BLaER1 treated with 17β-estradiol and CSF1 and Interleukin-3, amounts not matched to agents 10 nM and 100 nM (cell line): ENCODE measurements around the gene SPTB.

Source experiments
- H3K27ac ChIP-seq, 11 experiments: shearing (Covaris generic); formaldehyde crosslinking; 2 replicates each; pipeline ENCODE4 v1.8.1; 2022
- H3K27me3 ChIP-seq, 11 experiments: shearing (Covaris generic); formaldehyde crosslinking; 2 replicates each; pipeline ENCODE4 v1.8.1; 2022
- H3K36me3 ChIP-seq, 11 experiments: shearing (Covaris generic); formaldehyde crosslinking; 2 replicates each; pipeline ENCODE4 v1.8.1; 2022
- H3K4me1 ChIP-seq, 10 experiments: shearing (Covaris generic); formaldehyde crosslinking; 2 replicates each; pipeline ENCODE4 v1.8.1; 2022
- H3K4me2 ChIP-seq, 11 experiments: shearing (Covaris generic); formaldehyde crosslinking; 2 replicates each; pipeline ENCODE4 v1.8.1; 2022
- H3K4me3 ChIP-seq, 10 experiments: shearing (Covaris generic); formaldehyde crosslinking; 2 replicates each; pipeline ENCODE4 v1.8.1; 2022
- H3K9ac ChIP-seq, 11 experiments: shearing (Covaris generic); formaldehyde crosslinking; 2 replicates each; pipeline ENCODE4 v1.8.1; 2022
- H3K9me3 ChIP-seq, 11 experiments: shearing (Covaris generic); formaldehyde crosslinking; replicated peaks in 1 of 11; 2 replicates each; pipeline ENCODE4 v1.8.1; 2022
- H4K20me1 ChIP-seq, 11 experiments: shearing (Covaris generic); formaldehyde crosslinking; 2 replicates each; pipeline ENCODE4 v1.8.1; 2022
- Cebpa-rat ChIP-seq, 11 experiments: shearing (Covaris generic); IDR thresholded peaks; 2 replicates each; pipeline ENCODE4 v1.8.1; 2022

The SPTB gene

DNA sequence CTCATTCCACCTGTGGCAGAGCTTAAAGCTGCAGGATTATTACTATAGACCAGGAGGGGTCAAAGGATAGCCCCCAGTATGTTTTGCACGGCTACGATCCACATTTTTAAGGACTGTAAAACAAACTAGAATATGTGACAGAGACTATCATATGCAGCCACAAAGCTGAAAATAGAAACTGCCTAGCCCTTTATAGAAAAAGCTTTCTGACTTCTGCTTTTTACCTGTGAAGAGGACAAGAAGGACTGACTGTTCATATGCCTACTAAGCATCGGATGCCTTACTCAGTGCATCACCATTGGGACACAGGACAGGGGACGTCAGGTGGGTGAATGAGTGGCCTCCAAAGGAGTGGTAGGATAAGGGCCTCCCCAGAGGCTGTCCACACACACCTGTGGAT is 29.8 kb downstream of the SPTB start:
- H3K36me3 ChIP-seq = no peaks in the 10 kb centered on the region
- no peaks in the 10 kb centered on the region for H3K9me3 ChIP-seq
- no peak overlapping the region for H3K27ac ChIP-seq
- H3K4me1 ChIP-seq = peaks cover 0 to 5% (median 4%) of the 10 kb centered on the region in 10 experiments; a peak in 11 of 20 replicates
- no peak overlapping the region for H3K4me2 ChIP-seq
- no peak for TF ChIP-seq Cebpa-rat (IDR thresholded peaks at IDR 0.05)
- H4K20me1 ChIP-seq = no peaks in the 10 kb centered on the region
- H3K27me3 ChIP-seq = no peaks in the 10 kb centered on the region
- no peak overlapping the region for H3K4me3 ChIP-seq
- H3K9ac ChIP-seq = no peak overlapping the region

DNA sequence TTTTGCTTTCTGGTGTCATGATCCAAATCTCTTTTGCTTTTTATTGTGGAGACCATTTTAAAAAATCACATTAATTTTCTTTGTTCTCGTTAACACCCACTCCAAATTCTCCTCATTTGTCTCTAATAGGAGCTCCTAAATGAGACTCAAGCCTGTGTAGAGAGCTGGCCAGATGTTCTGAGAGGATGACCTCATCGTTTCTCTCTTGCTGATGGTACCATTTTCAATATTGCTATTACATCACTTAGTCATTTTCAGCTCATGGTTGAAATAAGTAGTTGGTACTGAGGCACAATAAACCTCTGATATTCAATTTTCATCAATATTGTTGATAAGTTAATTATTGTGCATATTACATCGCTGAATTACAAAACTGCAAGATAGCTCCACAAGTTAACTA is 31.5 kb downstream of the SPTB start:
- no peak for TF ChIP-seq Cebpa-rat (IDR thresholded peaks at IDR 0.05)
- no peak overlapping the region for H3K27ac ChIP-seq
- H3K36me3 ChIP-seq = no peaks in the 10 kb centered on the region
- no peak overlapping the region for H3K9ac ChIP-seq
- H3K4me3 ChIP-seq = no peak overlapping the region
- H3K27me3 ChIP-seq = no peaks in the 10 kb centered on the region
- H3K9me3 ChIP-seq = no peaks in the 10 kb centered on the region
- no peaks in the 10 kb centered on the region for H3K4me1 ChIP-seq
- H4K20me1 ChIP-seq = no peaks in the 10 kb centered on the region
- H3K4me2 ChIP-seq = no peak overlapping the region

GRCh38 chr14:64846319-64846718 is 33.4 kb downstream of the SPTB start:
- Histone ChIP-seq H3K9ac (no peak overlapping the region), H3K27ac (no peak overlapping the region), H3K4me3 (no peak overlapping the region), H3K4me2 (no peak overlapping the region), H3K27me3 (no peaks in the 10 kb centered on the region), H3K36me3 (no peaks in the 10 kb centered on the region), H4K20me1 (no peaks in the 10 kb centered on the region), H3K4me1 (no peaks in the 10 kb centered on the region), H3K9me3 (no peaks in the 10 kb centered on the region)
- no peak for TF ChIP-seq Cebpa-rat (IDR thresholded peaks at IDR 0.05)

DNA sequence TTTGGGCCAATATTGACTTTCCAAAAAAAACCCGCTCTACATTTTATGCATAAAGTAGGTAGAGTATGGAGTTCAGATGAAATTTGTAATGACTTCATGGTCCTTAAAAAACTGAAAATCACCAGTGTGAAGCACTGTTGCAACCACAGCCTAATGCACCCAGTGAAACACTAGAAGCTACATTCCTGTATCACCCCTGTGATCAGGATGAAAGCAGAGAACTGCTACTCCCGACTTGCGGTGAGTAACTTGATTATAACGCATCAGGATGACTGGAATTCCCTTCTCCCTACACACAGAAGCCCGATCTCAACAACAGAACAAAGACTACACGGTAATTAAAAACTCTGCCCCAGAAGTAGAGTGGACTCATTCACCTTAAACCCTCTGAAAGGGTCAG is 33.8 kb downstream of the SPTB start:
- Histone ChIP-seq H3K4me3 (no peak overlapping the region), H3K27me3 (no peaks in the 10 kb centered on the region), H3K4me2 (no peak overlapping the region), H3K36me3 (no peaks in the 10 kb centered on the region), H3K4me1 (no peaks in the 10 kb centered on the region), H3K27ac (no peak overlapping the region), H4K20me1 (no peaks in the 10 kb centered on the region), H3K9ac (no peak overlapping the region), H3K9me3 (no peaks in the 10 kb centered on the region)
- no peak for TF ChIP-seq Cebpa-rat (IDR thresholded peaks at IDR 0.05)

- H3K4me2 ChIP-seq = no peak overlapping the region
- H4K20me1 ChIP-seq = no peaks in the 10 kb centered on the region
- H3K4me1 ChIP-seq = no peaks in the 10 kb centered on the region
- no peaks in the 10 kb centered on the region for H3K9me3 ChIP-seq
- H3K36me3 ChIP-seq = no peaks in the 10 kb centered on the region
- no peak overlapping the region for H3K27ac ChIP-seq
- H3K27me3 ChIP-seq = no peaks in the 10 kb centered on the region
- no peak for TF ChIP-seq Cebpa-rat (IDR thresholded peaks at IDR 0.05)
- no peak overlapping the region for H3K4me3 ChIP-seq
- H3K9ac ChIP-seq = no peak overlapping the region
Observed at GRCh38 chr14:64844969-64845536, 34.7 kb downstream of the SPTB start.

DNA sequence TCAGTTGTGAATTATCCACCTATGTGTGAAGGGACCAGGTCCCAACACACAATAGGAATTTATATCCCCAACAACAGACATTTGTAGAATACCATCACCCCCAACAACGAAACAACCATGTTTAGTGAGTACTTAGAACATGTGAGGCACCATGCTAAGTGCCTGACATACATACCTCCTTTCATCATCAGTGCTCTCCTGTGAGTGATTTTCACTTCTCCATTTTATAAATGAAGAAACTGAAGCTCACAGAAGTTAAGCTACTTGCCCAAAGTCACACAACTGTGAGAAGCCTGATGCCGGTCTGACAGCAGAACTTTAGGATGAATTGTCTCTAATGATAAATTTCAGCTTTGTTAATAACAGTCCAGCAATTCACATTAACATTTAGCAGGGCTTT is 35.4 kb downstream of the SPTB start:
- Histone ChIP-seq H3K9ac (no peak overlapping the region), H3K9me3 (no peaks in the 10 kb centered on the region), H4K20me1 (no peaks in the 10 kb centered on the region), H3K27me3 (no peaks in the 10 kb centered on the region), H3K4me2 (no peak overlapping the region), H3K36me3 (no peaks in the 10 kb centered on the region), H3K4me1 (no peaks in the 10 kb centered on the region), H3K4me3 (no peak overlapping the region), H3K27ac (no peak overlapping the region)
- no peak for TF ChIP-seq Cebpa-rat (IDR thresholded peaks at IDR 0.05)

DNA sequence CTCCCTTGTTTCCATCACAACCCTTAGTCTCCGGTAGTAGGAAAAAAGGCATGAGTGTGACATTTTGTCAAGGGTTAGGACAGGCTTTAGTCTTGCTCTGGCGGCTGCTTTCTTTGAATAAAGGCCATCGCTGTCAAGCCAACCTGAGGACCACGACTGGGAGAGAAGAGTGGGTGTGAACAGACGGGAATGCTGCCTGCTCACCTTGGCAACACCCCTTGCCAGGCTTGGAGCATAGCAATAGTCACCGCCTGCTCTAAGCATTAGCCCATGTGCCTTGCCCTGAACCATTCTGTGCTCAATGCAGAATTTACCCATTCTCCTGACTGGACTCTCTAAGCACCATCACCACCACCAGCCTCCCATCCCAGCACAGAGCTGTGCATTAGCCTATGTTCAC is 36.2 kb downstream of the SPTB start:
- Histone ChIP-seq H3K4me1 (no peaks in the 10 kb centered on the region), H3K9me3 (no peaks in the 10 kb centered on the region), H3K4me3 (no peak overlapping the region), H3K27me3 (no peaks in the 10 kb centered on the region), H3K9ac (no peak overlapping the region), H3K4me2 (no peak overlapping the region), H4K20me1 (no peaks in the 10 kb centered on the region), H3K27ac (no peak overlapping the region), H3K36me3 (no peaks in the 10 kb centered on the region)
- TF ChIP-seq Cebpa-rat (IDR thresholded peaks at IDR 0.05) = no peak

- Histone ChIP-seq H3K36me3 (no peaks in the 10 kb centered on the region), H3K4me2 (no peak overlapping the region), H3K27ac (no peak overlapping the region), H3K9ac (no peak overlapping the region), H3K4me3 (no peak overlapping the region), H3K9me3 (no peaks in the 10 kb centered on the region), H3K27me3 (no peaks in the 10 kb centered on the region), H3K4me1 (no peaks in the 10 kb centered on the region), H4K20me1 (no peaks in the 10 kb centered on the region)
- no peak for TF ChIP-seq Cebpa-rat (IDR thresholded peaks at IDR 0.05)
Observed at GRCh38 chr14:64841772-64842750, 37.6 kb downstream of the SPTB start.

DNA sequence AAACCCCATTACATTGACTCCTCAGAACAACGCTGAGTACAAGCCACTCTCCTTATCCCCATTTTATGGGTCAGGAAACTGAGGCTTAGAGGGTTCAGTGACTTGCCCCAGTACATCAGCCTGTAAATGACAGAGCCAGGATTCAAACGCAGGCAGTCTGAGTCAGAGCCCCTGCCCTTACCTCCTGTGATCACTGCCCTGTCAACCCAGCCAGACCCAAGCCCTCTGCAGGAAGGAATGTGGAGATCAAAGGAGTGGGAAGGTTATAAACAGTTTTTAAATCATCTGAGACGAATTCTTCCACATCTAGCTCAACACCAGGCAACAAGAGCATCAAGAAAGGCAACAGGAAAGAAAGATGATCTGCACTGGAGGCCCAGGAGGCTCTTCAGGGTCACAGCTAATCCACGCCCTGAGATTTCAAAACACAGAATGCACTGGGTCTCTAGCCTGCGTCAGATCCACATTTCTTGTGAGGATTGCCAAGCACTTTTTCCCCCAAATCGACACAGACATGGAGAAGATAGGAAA is 38.5 kb downstream of the SPTB start:
- H3K27me3 ChIP-seq = no peaks in the 10 kb centered on the region
- H3K9ac ChIP-seq = no peak overlapping the region
- no peak overlapping the region for H3K4me2 ChIP-seq
- H3K36me3 ChIP-seq = no peaks in the 10 kb centered on the region
- H3K9me3 ChIP-seq = no peaks in the 10 kb centered on the region
- H3K27ac ChIP-seq = no peak overlapping the region
- H4K20me1 ChIP-seq = no peaks in the 10 kb centered on the region
- no peak overlapping the region for H3K4me3 ChIP-seq
- no peaks in the 10 kb centered on the region for H3K4me1 ChIP-seq
- no peak for TF ChIP-seq Cebpa-rat (IDR thresholded peaks at IDR 0.05)

GRCh38 chr14:64838656-64839055 is 41.1 kb downstream of the SPTB start:
- Histone ChIP-seq H3K27me3 (no peaks in the 10 kb centered on the region), H3K4me2 (no peak overlapping the region), H3K4me1 (no peaks in the 10 kb centered on the region), H3K27ac (no peak overlapping the region), H4K20me1 (no peaks in the 10 kb centered on the region), H3K9me3 (no peaks in the 10 kb centered on the region), H3K9ac (no peak overlapping the region), H3K4me3 (no peak overlapping the region), H3K36me3 (no peaks in the 10 kb centered on the region)
- TF ChIP-seq Cebpa-rat (IDR thresholded peaks at IDR 0.05) = no peak
